SU-DHL-6 (cell line): Measurements from ENCODE around the gene HHATL.

Experiments used
- H2AFZ ChIP-seq: fragments of 200-600 bp; sonication (generic); 2 replicates; pipeline ENCODE4 v1.6.1; 2014; ENCODE audit warnings: low read depth, mild to moderate bottlenecking, moderate library complexity, mixed read lengths, antibody characterized with exemption, low read length; ENCODE audit not compliant: severe bottlenecking
- H3F3A ChIP-seq: fragments of 200-600 bp; shearing (Covaris generic); 2 replicates; pipeline ENCODE4 v1.6.0; 2016; ENCODE audit warnings: antibody characterized with exemption, mild to moderate bottlenecking; ENCODE audit not compliant: insufficient read depth
- H3K27ac ChIP-seq: fragments of 200-600 bp; sonication (generic); 2 replicates; pipeline ENCODE4 v1.5.1; 2016; ENCODE audit warnings: low read depth, mild to moderate bottlenecking, low read length, moderate library complexity, mixed read lengths
- H3K27me3 ChIP-seq: fragments of 200-600 bp; sonication (generic), shearing (Covaris generic); 2 replicates; pipeline ENCODE4 v1.6.0; 2014; ENCODE audit warnings: mild to moderate bottlenecking, low read length
- H3K36me3 ChIP-seq: fragments of 200-600 bp; sonication (generic); 2 replicates; pipeline ENCODE4 v1.6.1; 2014; ENCODE audit warnings: mild to moderate bottlenecking, low read length, mixed read lengths
- H3K4me2 ChIP-seq: fragments of 300-600, 200-600 bp; shearing (Covaris generic), sonication (generic); 2 replicates; pipeline ENCODE4 v1.6.0; 2014; ENCODE audit warnings: low read length, low read depth, mild to moderate bottlenecking; ENCODE audit not compliant: poor library complexity, severe bottlenecking
- H3K4me3 ChIP-seq: fragments of 200-600 bp; sonication (generic); 2 replicates; pipeline ENCODE4 v1.5.1; 2014; ENCODE audit warnings: antibody characterized with exemption, low read length, mild to moderate bottlenecking, mixed read lengths; ENCODE audit not compliant: insufficient read depth, poor library complexity, severe bottlenecking
- H3K79me2 ChIP-seq: fragments of 200-600 bp; sonication (generic); 2 replicates; pipeline ENCODE4 v1.6.1; 2014; ENCODE audit warnings: mild to moderate bottlenecking, low read length, moderate library complexity; ENCODE audit not compliant: insufficient read depth
- H3K9ac ChIP-seq: fragments of 200-600 bp; sonication (generic); 2 replicates; pipeline ENCODE4 v1.7.0; 2014; ENCODE audit warnings: mild to moderate bottlenecking, low read length
- H3K9me2 ChIP-seq: fragments of 200-600 bp; sonication (generic); replicated peaks from 2 replicates; pipeline ENCODE4 v1.6.1; 2014; ENCODE audit warnings: low read length; ENCODE audit not compliant: insufficient read depth
- H3K9me3 ChIP-seq: fragments of 200-600 bp; sonication (generic); 2 replicates; pipeline ENCODE4 v1.6.1; 2014; ENCODE audit warnings: low read length, mixed read lengths; ENCODE audit not compliant: insufficient read depth
- H4K20me1 ChIP-seq: fragments of 200-600 bp; sonication (generic); 2 replicates; pipeline ENCODE4 v1.6.1; 2014; ENCODE audit warnings: low read depth, mild to moderate bottlenecking, antibody characterized with exemption, low read length, moderate library complexity, mixed read lengths
- CTCF ChIP-seq: fragments of 200-600 bp; sonication (generic); IDR thresholded peaks from one replicate; pipeline ENCODE4 v1.5.1; 2017; ENCODE audit warnings: antibody characterized with exemption, mild to moderate bottlenecking, low read length, moderate library complexity; ENCODE audit not compliant: insufficient read depth, poor library complexity, severe bottlenecking
- EZH2phosphoT487 ChIP-seq: fragments of 200-600 bp; sonication (generic), shearing (Covaris generic); conservative IDR thresholded peaks from 2 replicates; pipeline ENCODE4 v1.6.1; 2018; ENCODE audit warnings: mild to moderate bottlenecking, antibody characterized with exemption, low read length, moderate library complexity, mixed read lengths

HHATL gene

GRCh38 chr3:42664438-42664803 lies 38.2 kb downstream of the HHATL start:
- Histone ChIP-seq H3K4me3 (no peak overlapping the region), H3K79me2 (no peaks in the 10 kb centered on the region), H3K9me3 (no peaks in the 10 kb centered on the region), H3K9ac (no peak overlapping the region), H3K4me2 (no peak overlapping the region), H3F3A (no peaks in the 10 kb centered on the region), H3K36me3 (no peaks in the 10 kb centered on the region), H3K27me3 (no peaks in the 10 kb centered on the region), H3K27ac (no peak overlapping the region), H2AFZ (no peak overlapping the region), H4K20me1 (no peaks in the 10 kb centered on the region), H3K9me2 (no peaks in the 10 kb centered on the region)
- TF ChIP-seq CTCF (no peak), EZH2phosphoT487 (no peak)

- no peak for TF ChIP-seq CTCF
- no peaks in the 10 kb centered on the region for H3F3A ChIP-seq
- H3K36me3 ChIP-seq, result no peaks in the 10 kb centered on the region
- H3K9ac ChIP-seq, result no peak overlapping the region
- no peaks in the 10 kb centered on the region for H3K9me3 ChIP-seq
- H3K9me2 ChIP-seq, result no peaks in the 10 kb centered on the region
- H3K27ac ChIP-seq, result no peak overlapping the region
- no peak overlapping the region for H2AFZ ChIP-seq
- H4K20me1 ChIP-seq, result no peaks in the 10 kb centered on the region
- no peak overlapping the region for H3K4me2 ChIP-seq
- H3K4me3 ChIP-seq, result no peak overlapping the region
- no peaks in the 10 kb centered on the region for H3K27me3 ChIP-seq
- H3K79me2 ChIP-seq, result no peaks in the 10 kb centered on the region
These were observed 38.8 kb downstream of the HHATL start for GRCh38 chr3:42663581-42664437.

GRCh38 chr3:42662813-42663535 lies 39.6 kb downstream of the HHATL start:
- Histone ChIP-seq H3K4me3 (no peak overlapping the region), H3K4me2 (no peak overlapping the region), H3K9me3 (no peaks in the 10 kb centered on the region), H2AFZ (no peak overlapping the region), H3K79me2 (no peaks in the 10 kb centered on the region), H3K9me2 (no peaks in the 10 kb centered on the region), H3K9ac (no peak overlapping the region), H4K20me1 (no peaks in the 10 kb centered on the region), H3K27me3 (no peaks in the 10 kb centered on the region), H3F3A (no peaks in the 10 kb centered on the region), H3K27ac (no peak overlapping the region), H3K36me3 (no peaks in the 10 kb centered on the region)
- TF ChIP-seq EZH2phosphoT487, result no peak
- no peak for TF ChIP-seq CTCF
